Measurements from ENCODE around the gene HLA-DOA.

DNA sequence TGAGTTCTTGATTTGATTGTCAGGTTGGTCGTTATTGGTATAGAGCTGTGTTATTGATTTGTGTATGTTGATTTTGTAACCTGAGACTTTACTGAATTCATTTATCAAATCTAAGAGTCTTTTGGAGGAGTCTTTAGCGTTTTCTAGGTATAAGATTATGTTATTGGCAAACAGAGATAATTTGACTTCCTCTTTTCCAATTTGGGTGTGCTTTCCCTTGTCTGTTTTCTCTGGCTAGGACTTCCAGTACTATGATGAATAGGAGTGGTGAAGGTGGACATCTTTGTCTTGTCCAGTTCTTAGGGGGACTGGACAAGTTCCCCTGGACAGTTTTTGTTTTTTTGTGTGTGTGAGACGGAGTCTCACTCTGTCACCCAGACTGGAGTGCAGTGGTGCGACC, 17.4 kb downstream of the HLA-DOA start:
- TF ChIP-seq CTCF (IDR thresholded peaks at IDR 0.05; ENCODE audit: low read length) (no peak), EZH2 (optimal IDR thresholded peaks at IDR 0.05; ENCODE audit: low read depth, low read length) (no peak), EZH2phosphoT487 (IDR thresholded peaks at IDR 0.05; ENCODE audit: low read length) (no peak)
